Measurements from ENCODE around the gene GPR35. TPM values are rescaled to one million over a fixed set of nuclear protein-coding genes. Genes with fewer than 3 reads are reported as not detected.

Gene GPR35
- total and polyA plus RNA-seq, 10 of the 15 experiments (the other 5 are each of a cell fraction or from before 2014, with no cell fraction given) = 0.14 to 1.6 (median 0.75) TPM; not detected in 3

GRCh38 chr2:240655931-240656886 is 30.9 kb downstream of the GPR35 start (continued):
- TF ChIP-seq REST (IDR thresholded peaks at IDR 0.05; ENCODE audit: low read depth, low read length) = no peak
- TF ChIP-seq YBX1 (IDR thresholded peaks at IDR 0.05) = no peak
- TF ChIP-seq RAD51 (IDR thresholded peaks at IDR 0.05) = peak; percentile 47; the same call in 1 of the 2 replicates
- no peak; a peak in 1 of 4 replicates for TF ChIP-seq BHLHE40 (IDR thresholded peaks at IDR 0.05; ENCODE audit: borderline replicate concordance in 1 of 2, low read depth in 2 of 2, low read length in 1 of 2)
- TF ChIP-seq EP300 (IDR thresholded peaks at IDR 0.05; ENCODE audit: borderline replicate concordance in 1 of 2, control insufficient read depth in 1 of 2, low read depth in 2 of 2, low read length in 2 of 2) = no peak
- TF ChIP-seq TCF12 (IDR thresholded peaks at IDR 0.05; ENCODE audit: low read depth, low read length) = no peak
- peak; percentile 19 for TF ChIP-seq SKIL (IDR thresholded peaks at IDR 0.05; ENCODE audit: low read depth, poor library complexity, severe bottlenecking)
- TF ChIP-seq PML (IDR thresholded peaks at IDR 0.05; ENCODE audit: low read length) = no peak
- TF ChIP-seq RBBP5 (conservative IDR thresholded peaks at IDR 0.05) = no peak
- TF ChIP-seq YY1 (IDR thresholded peaks at IDR 0.05; ENCODE audit: low read depth, low read length) = no peak
- 0 out of 2 replicates have a peak, but pooled peaks have one; percentile 14 for TF ChIP-seq CREM (IDR thresholded peaks at IDR 0.05; ENCODE audit: low read depth)
- TF ChIP-seq POLR2AphosphoS5 (IDR thresholded peaks at IDR 0.05; ENCODE audit: low read length) = no peak
- TF ChIP-seq, protein P1, sequence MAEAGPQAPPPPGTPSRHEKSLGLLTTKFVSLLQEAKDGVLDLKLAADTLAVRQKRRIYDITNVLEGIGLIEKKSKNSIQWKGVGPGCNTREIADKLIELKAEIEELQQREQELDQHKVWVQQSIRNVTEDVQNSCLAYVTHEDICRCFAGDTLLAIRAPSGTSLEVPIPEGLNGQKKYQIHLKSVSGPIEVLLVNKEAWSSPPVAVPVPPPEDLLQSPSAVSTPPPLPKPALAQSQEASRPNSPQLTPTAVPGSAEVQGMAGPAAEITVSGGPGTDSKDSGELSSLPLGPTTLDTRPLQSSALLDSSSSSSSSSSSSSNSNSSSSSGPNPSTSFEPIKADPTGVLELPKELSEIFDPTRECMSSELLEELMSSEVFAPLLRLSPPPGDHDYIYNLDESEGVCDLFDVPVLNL (IDR thresholded peaks at IDR 0.05; ENCODE audit: low read depth, low read length) = no peak
- TF ChIP-seq USF2 (IDR thresholded peaks at IDR 0.05; ENCODE audit: borderline replicate concordance, low read depth, low read length) = peak; percentile 4; the same call in 1 of the 2 replicates
- TF ChIP-seq RELB (IDR thresholded peaks at IDR 0.05; ENCODE audit: low read depth) = no peak
- no peak for TF ChIP-seq WRNIP1 (IDR thresholded peaks at IDR 0.05; ENCODE audit: borderline replicate concordance, low read depth, low read length)
- peak; percentile 92 for TF ChIP-seq RUNX3 (IDR thresholded peaks at IDR 0.05; ENCODE audit: low read length)
- no peak for TF ChIP-seq HDAC2 (IDR thresholded peaks at IDR 0.05)
- TF ChIP-seq NFIC (IDR thresholded peaks at IDR 0.05; ENCODE audit: low read depth, low read length) = peak; percentile 32; the same call in 1 of the 2 replicates
- TF ChIP-seq SIN3A (IDR thresholded peaks at IDR 0.05; ENCODE audit: low read depth, low read length) = no peak

All from GM12878 (cell line).